ENCODE measurements around the gene EIF4E2. TPM values are rescaled to one million over a fixed set of nuclear protein-coding genes. Genes with fewer than 3 reads are reported as not detected.

Gene EIF4E2
- total RNA-seq, 1 experiment from 2014 or later = 110 TPM

Other genes starting within 250 kb of the EIF4E2 start
- gene ALPP, start 171.9 kb upstream of the EIF4E2 start, total RNA-seq (2014; rRNA removed; shearing (Covaris generic); ENCODE audit: low replicate concordance) = not detected in 2 replicates
- not detected in 2 replicates for gene ALPG, start 143.8 kb upstream of the EIF4E2 start, total RNA-seq (2014; rRNA removed; shearing (Covaris generic); ENCODE audit: low replicate concordance)
- not detected in 2 replicates for gene ALPI, start 94.5 kb upstream of the EIF4E2 start, total RNA-seq (2014; rRNA removed; shearing (Covaris generic); ENCODE audit: low replicate concordance)
- not detected in 2 replicates for gene ECEL1, start 62.9 kb upstream of the EIF4E2 start, total RNA-seq (2014; rRNA removed; shearing (Covaris generic); ENCODE audit: low replicate concordance)
- gene PRSS56, start 30.3 kb upstream of the EIF4E2 start, total RNA-seq (2014; rRNA removed; shearing (Covaris generic); ENCODE audit: low replicate concordance) = not detected in 2 replicates
- gene CHRND, start 24.5 kb upstream of the EIF4E2 start, total RNA-seq (2014; rRNA removed; shearing (Covaris generic); ENCODE audit: low replicate concordance) = not detected in 2 replicates
- gene CHRNG, start 11.0 kb upstream of the EIF4E2 start, total RNA-seq (2014; rRNA removed; shearing (Covaris generic); ENCODE audit: low replicate concordance) = not detected in 2 replicates
- 6.7 and 10.0 TPM in 2 replicates for gene TIGD1, start 132 bp upstream of the EIF4E2 start, total RNA-seq (2014; rRNA removed; shearing (Covaris generic); ENCODE audit: low replicate concordance)
- not detected in 2 replicates for gene EFHD1, start 82.9 kb downstream of the EIF4E2 start, total RNA-seq (2014; rRNA removed; shearing (Covaris generic); ENCODE audit: low replicate concordance)
- gene GIGYF2, start 146.6 kb downstream of the EIF4E2 start, total RNA-seq (2014; rRNA removed; shearing (Covaris generic); ENCODE audit: low replicate concordance) = 32.9 and 37.4 TPM in 2 replicates
- gene KCNJ13, start 225.9 kb downstream of the EIF4E2 start, total RNA-seq (2014; rRNA removed; shearing (Covaris generic); ENCODE audit: low replicate concordance) = not detected in 2 replicates